BE2C (cell line): ENCODE results near the gene CHKA.
"Not testable (repeated sequence)": the region's sequence is repeated elsewhere in the genome, so short reads cannot be mapped to it uniquely, and the experiment has no call there.

Experiments used
- DNase-seq: peaks from one replicate; pipeline ENCODE4 v3.0.0-alpha.2; 2020
- H3K27me3 ChIP-seq: fragments of 250-450 bp; sonication (Bioruptor Pico); 2 replicates; pipeline ENCODE4 v1.5.1; 2020; ENCODE audit warnings: mild to moderate bottlenecking
- H3K36me3 ChIP-seq: fragments of 250-450 bp; sonication (Bioruptor Pico); 2 replicates; pipeline ENCODE4 v1.5.1; 2020; ENCODE audit warnings: mild to moderate bottlenecking
- H3K4me1 ChIP-seq: fragments of 250-450 bp; sonication (Bioruptor Pico); 2 replicates; pipeline ENCODE4 v1.5.1; 2020
- H3K4me3 ChIP-seq: 2 replicates; pipeline ENCODE4 v1.5.1; 2011; ENCODE audit warnings: low read depth, low read length
- H3K9me3 ChIP-seq: fragments of 250-450 bp; sonication (Bioruptor Pico); 2 replicates; pipeline ENCODE4 v1.5.1; 2020
- CTCF ChIP-seq: IDR thresholded peaks from 2 replicates; pipeline ENCODE4 v1.5.1; 2012; ENCODE audit warnings: mild to moderate bottlenecking, low read depth, low read length

CHKA gene

GRCh38 chr11:68099057-68099456 lies 22.1 kb downstream of the CHKA start:
- H3K36me3 ChIP-seq, result peaks cover 7% of the 10 kb centered on the region
- no peak for TF ChIP-seq CTCF
- no peak for DNase-seq
- H3K9me3 ChIP-seq, result no peaks in the 10 kb centered on the region
- peaks cover 8% of the 10 kb centered on the region for H3K4me1 ChIP-seq
- H3K27me3 ChIP-seq, result no peaks in the 10 kb centered on the region
- peak overlapping the region; percentile 37; the same call in 1 of the 2 replicates for H3K4me3 ChIP-seq

- no peak overlapping the region for H3K4me3 ChIP-seq
- H3K9me3 ChIP-seq, result no peaks in the 10 kb centered on the region
- no peaks in the 10 kb centered on the region for H3K27me3 ChIP-seq
- DNase-seq, result no peak
- peaks cover 8% of the 10 kb centered on the region for H3K4me1 ChIP-seq
- TF ChIP-seq CTCF, result no peak
- H3K36me3 ChIP-seq, result peaks cover 10% of the 10 kb centered on the region
Observed at GRCh38 chr11:68096962-68097361, 24.2 kb downstream of the CHKA start.

GRCh38 chr11:68093565-68093964 lies 27.6 kb downstream of the CHKA start:
- no peak for TF ChIP-seq CTCF
- Histone ChIP-seq H3K27me3 (no peaks in the 10 kb centered on the region), H3K9me3 (no peaks in the 10 kb centered on the region), H3K4me3 (no peak overlapping the region), H3K36me3 (peaks cover 10% of the 10 kb centered on the region), H3K4me1 (peaks cover 8% of the 10 kb centered on the region; the same call in 1 of the 2 replicates)
- DNase-seq, result no peak

GRCh38 chr11:68092946-68093345 lies 28.2 kb downstream of the CHKA start:
- not testable (repeated sequence) for H3K9me3 ChIP-seq, DNase-seq, H3K27me3 ChIP-seq, H3K4me1 ChIP-seq, H3K4me3 ChIP-seq
- peaks cover 10% of the 10 kb centered on the region for H3K36me3 ChIP-seq

- peaks cover 4% of the 10 kb centered on the region; the same call in 1 of the 2 replicates for H3K4me1 ChIP-seq
- peaks cover 10% of the 10 kb centered on the region for H3K36me3 ChIP-seq
- no peaks in the 10 kb centered on the region for H3K27me3 ChIP-seq
- H3K9me3 ChIP-seq, result no peaks in the 10 kb centered on the region
- TF ChIP-seq CTCF, result no peak
- no peak for DNase-seq
- no peak overlapping the region for H3K4me3 ChIP-seq
Observed at GRCh38 chr11:68092411-68092810, 28.8 kb downstream of the CHKA start.

- Histone ChIP-seq H3K4me1 (no peaks in the 10 kb centered on the region), H3K9me3 (no peaks in the 10 kb centered on the region), H3K36me3 (peaks cover 10% of the 10 kb centered on the region), H3K27me3 (no peaks in the 10 kb centered on the region), H3K4me3 (no peak overlapping the region)
- DNase-seq, result no peak
- no peak for TF ChIP-seq CTCF
Observed at GRCh38 chr11:68090706-68091105, 30.5 kb downstream of the CHKA start.

- H3K4me1 ChIP-seq, result no peaks in the 10 kb centered on the region
- H3K27me3 ChIP-seq, result no peaks in the 10 kb centered on the region
- DNase-seq, result no peak
- TF ChIP-seq CTCF, result no peak
- no peaks in the 10 kb centered on the region for H3K9me3 ChIP-seq
- no peak overlapping the region for H3K4me3 ChIP-seq
- peaks cover 10% of the 10 kb centered on the region for H3K36me3 ChIP-seq
Observed at GRCh38 chr11:68090287-68090686, 30.9 kb downstream of the CHKA start.
